ENCODE results near the gene ENOX1.

DNA sequence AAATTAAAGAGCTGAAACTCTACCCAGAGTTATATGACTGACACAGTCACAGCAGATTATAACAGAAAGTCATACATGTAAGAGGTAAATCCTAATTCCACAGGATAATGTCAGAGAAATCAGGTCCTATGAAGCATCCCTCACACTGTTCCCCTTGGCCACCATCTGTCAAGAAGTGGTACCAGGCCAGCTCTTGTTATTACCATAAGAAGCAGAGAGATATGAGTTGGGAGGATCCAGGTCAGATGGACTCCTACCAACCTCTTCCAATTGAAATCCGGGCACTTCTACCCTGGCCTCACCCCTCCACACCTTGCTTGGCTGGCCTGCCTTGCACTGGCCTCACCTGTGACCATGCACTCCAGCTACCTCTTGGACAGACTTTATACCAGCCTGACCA is 410.2 kb downstream of the ENOX1 start:
- TF ChIP-seq, protein P1, sequence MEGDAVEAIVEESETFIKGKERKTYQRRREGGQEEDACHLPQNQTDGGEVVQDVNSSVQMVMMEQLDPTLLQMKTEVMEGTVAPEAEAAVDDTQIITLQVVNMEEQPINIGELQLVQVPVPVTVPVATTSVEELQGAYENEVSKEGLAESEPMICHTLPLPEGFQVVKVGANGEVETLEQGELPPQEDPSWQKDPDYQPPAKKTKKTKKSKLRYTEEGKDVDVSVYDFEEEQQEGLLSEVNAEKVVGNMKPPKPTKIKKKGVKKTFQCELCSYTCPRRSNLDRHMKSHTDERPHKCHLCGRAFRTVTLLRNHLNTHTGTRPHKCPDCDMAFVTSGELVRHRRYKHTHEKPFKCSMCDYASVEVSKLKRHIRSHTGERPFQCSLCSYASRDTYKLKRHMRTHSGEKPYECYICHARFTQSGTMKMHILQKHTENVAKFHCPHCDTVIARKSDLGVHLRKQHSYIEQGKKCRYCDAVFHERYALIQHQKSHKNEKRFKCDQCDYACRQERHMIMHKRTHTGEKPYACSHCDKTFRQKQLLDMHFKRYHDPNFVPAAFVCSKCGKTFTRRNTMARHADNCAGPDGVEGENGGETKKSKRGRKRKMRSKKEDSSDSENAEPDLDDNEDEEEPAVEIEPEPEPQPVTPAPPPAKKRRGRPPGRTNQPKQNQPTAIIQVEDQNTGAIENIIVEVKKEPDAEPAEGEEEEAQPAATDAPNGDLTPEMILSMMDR (IDR thresholded peaks at IDR 0.05), result no peak
- TF ChIP-seq POLR2A (IDR thresholded peaks at IDR 0.05) (no peak), POLR2AphosphoS5 (IDR thresholded peaks at IDR 0.05) (no peak), EP300 (IDR thresholded peaks at IDR 0.05) (no peak)
